ENCODE results near the gene TJP2.

Gene TJP2

GRCh38 chr9:69136779-69137178, 37.3 kb upstream of the TJP2 start:
- no peak for DNase-seq (ENCODE audit: low read depth)
- no peak overlapping the region for H3K4me3 ChIP-seq (ENCODE audit: low read depth, low read length)
- TF ChIP-seq MAX (IDR thresholded peaks at IDR 0.05; ENCODE audit: low read depth, low read length) = no peak
- no peak for TF ChIP-seq MYC (IDR thresholded peaks at IDR 0.05; ENCODE audit: low read depth, low read length)
- no peak for TF ChIP-seq POLR2A (IDR thresholded peaks at IDR 0.05; ENCODE audit: extremely low read depth, insufficient read length)
- TF ChIP-seq, protein P1, sequence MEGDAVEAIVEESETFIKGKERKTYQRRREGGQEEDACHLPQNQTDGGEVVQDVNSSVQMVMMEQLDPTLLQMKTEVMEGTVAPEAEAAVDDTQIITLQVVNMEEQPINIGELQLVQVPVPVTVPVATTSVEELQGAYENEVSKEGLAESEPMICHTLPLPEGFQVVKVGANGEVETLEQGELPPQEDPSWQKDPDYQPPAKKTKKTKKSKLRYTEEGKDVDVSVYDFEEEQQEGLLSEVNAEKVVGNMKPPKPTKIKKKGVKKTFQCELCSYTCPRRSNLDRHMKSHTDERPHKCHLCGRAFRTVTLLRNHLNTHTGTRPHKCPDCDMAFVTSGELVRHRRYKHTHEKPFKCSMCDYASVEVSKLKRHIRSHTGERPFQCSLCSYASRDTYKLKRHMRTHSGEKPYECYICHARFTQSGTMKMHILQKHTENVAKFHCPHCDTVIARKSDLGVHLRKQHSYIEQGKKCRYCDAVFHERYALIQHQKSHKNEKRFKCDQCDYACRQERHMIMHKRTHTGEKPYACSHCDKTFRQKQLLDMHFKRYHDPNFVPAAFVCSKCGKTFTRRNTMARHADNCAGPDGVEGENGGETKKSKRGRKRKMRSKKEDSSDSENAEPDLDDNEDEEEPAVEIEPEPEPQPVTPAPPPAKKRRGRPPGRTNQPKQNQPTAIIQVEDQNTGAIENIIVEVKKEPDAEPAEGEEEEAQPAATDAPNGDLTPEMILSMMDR (IDR thresholded peaks at IDR 0.05; ENCODE audit: low read depth, low read length) = no peak

- DNase-seq (ENCODE audit: low read depth) = no peak
- no peak overlapping the region for H3K4me3 ChIP-seq (ENCODE audit: low read depth, low read length)
- TF ChIP-seq MYC (IDR thresholded peaks at IDR 0.05; ENCODE audit: low read depth, low read length) (no peak), POLR2A (IDR thresholded peaks at IDR 0.05; ENCODE audit: extremely low read depth, insufficient read length) (no peak), MAX (IDR thresholded peaks at IDR 0.05; ENCODE audit: low read depth, low read length) (no peak)
- TF ChIP-seq, protein P1 (IDR thresholded peaks at IDR 0.05; ENCODE audit: low read depth, low read length) = no peak
Observed at GRCh38 chr9:69137311-69137710, 36.8 kb upstream of the TJP2 start.

DNA sequence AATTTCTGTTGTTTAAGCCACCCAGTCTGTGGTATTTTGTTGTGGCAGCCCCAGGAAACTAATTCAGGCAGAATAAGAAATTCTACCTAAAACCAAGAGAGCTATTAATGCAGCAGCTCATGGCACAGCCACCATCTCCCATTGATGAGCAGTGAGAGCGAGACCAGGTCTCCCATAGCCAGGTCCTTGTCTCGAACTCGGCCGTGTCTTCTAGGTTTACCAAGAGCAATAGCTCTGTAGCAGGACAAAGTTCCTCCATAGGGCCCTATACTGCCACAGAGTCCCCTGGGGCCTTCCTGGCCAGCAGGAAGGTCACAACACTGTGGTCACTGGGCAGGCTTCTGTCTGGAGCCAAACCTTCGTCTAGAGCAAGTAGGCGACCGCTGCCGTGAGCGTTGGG, 34.5 kb upstream of the TJP2 start:
- TF ChIP-seq MAX (IDR thresholded peaks at IDR 0.05; ENCODE audit: low read depth, low read length) = no peak
- no peak for TF ChIP-seq MYC (IDR thresholded peaks at IDR 0.05; ENCODE audit: low read depth, low read length)
- TF ChIP-seq, protein P1 (IDR thresholded peaks at IDR 0.05; ENCODE audit: low read depth, low read length) = no peak
- no peak for TF ChIP-seq POLR2A (IDR thresholded peaks at IDR 0.05; ENCODE audit: extremely low read depth, insufficient read length)
- no peak overlapping the region for H3K4me3 ChIP-seq (ENCODE audit: low read depth, low read length)

DNA sequence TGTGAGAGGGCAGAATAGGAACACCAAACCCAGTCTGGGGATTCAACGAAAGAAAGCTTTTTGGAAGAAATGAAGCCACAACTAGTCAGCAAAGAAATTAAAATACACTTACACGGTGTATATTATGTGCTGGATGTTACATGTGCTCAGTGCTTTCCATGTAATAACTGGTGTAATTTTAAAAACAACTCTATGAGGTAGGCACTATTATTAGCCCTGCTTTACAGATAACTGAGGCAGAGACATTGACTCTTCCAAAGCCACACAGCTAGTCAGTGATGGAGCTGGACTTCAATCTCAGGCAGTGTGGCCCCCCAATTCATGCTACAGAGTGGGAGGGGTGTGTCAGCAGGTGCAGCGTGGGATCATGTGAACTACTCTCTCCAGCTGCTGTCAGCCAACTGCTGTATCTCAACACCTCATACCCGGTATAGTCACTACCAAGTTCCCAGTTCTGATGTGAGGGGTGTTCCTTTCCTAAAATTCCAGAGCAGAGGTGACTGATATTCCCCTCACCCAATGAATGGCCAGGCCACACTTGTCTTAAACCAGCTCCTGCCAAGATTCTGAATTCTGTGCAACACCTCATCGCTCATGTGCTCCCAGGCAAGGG, 33.8 kb upstream of the TJP2 start:
- no peak overlapping the region for H3K4me3 ChIP-seq (ENCODE audit: low read depth, low read length)
- TF ChIP-seq POLR2A (IDR thresholded peaks at IDR 0.05; ENCODE audit: extremely low read depth, insufficient read length) = no peak
- TF ChIP-seq, protein P1 (IDR thresholded peaks at IDR 0.05; ENCODE audit: low read depth, low read length) = no peak
- no peak for DNase-seq (ENCODE audit: low read depth)

More for the DNA sequence above, 34.5 kb upstream of the TJP2 start:
- no peak for DNase-seq (ENCODE audit: low read depth)

DNA sequence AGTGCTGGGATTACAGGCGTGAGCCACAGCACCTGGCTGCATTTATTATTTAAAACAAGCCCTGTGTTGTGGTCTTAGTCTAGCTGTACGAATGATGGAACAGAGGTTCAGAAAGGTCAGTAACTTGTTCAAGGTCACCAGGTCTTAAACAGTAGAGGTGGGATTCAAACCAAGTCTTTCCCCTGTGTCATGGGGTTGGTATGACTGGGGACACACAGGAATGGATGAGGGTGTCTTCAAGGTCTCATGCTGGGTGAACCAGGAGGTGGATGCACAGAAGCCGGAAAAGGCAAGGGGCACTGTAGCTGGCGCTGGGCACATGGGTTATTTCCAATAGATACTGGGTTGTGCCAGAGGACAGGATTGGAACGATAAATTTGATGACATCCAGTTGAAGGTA, 32.2 kb upstream of the TJP2 start:
- DNase-seq (ENCODE audit: low read depth) = no peak
- H3K4me3 ChIP-seq (ENCODE audit: low read depth, low read length) = no peak overlapping the region
- no peak for TF ChIP-seq POLR2A (IDR thresholded peaks at IDR 0.05; ENCODE audit: extremely low read depth, insufficient read length)
- TF ChIP-seq MAX (IDR thresholded peaks at IDR 0.05; ENCODE audit: low read depth, low read length) = no peak
- no peak for TF ChIP-seq MYC (IDR thresholded peaks at IDR 0.05; ENCODE audit: low read depth, low read length)
- TF ChIP-seq, protein P1 (IDR thresholded peaks at IDR 0.05; ENCODE audit: low read depth, low read length) = no peak

- H3K4me3 ChIP-seq (ENCODE audit: low read depth, low read length) = no peak overlapping the region
- DNase-seq (ENCODE audit: low read depth) = no peak
- no peak for TF ChIP-seq MYC (IDR thresholded peaks at IDR 0.05; ENCODE audit: low read depth, low read length)
- TF ChIP-seq POLR2A (IDR thresholded peaks at IDR 0.05; ENCODE audit: extremely low read depth, insufficient read length) = no peak
- TF ChIP-seq, protein P1 (IDR thresholded peaks at IDR 0.05; ENCODE audit: low read depth, low read length) = no peak
- no peak for TF ChIP-seq MAX (IDR thresholded peaks at IDR 0.05; ENCODE audit: low read depth, low read length)
Observed at GRCh38 chr9:69143291-69143690, 30.8 kb upstream of the TJP2 start.

All from NB4 (cell line).